NCI-H1048 (cell line): Measurements from ENCODE around the gene MITF.

ENCODE experiments used
- DNase-seq: peaks from one replicate; lab custom pipeline; 2025; lab: John Stamatoyannopoulos, UW

Gene MITF

DNA sequence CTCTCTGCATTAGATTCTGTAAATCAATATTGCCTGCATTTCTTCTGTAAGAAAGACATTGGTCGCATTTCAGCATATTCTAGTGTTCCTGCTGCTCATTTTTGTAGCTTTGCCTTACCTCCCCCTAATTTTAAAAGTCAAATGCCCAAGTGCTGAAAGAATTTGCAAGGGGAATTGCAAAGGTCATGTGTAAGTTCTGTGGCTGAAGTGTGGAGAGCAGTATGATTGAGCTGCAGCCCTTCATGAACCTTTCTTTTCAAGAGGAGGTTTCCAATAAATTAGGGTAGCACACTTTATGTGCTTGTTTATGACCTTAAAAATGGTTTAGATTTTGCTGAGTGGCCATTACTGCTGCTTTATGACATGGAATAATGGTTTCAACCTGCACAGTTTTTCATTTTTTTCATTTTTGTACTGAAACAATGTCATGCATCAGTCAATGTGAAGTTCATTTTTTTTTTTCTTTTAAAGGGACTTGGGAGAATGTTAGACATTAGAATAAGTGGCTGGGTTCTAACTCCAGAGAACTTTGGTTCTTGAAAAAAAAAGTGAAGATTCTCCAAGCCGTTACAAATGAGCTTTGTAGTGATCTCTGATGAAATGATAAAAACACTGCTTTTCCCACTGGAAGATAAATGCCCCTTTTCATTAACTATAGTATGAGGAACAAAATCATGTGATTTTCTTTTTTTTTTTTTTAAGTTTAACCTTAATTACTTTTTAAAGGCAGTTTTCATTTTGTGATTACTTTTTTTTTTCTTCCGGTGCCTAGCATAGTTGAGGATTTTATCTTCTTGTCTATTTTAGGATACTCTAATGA lies 99.6 kb downstream of the MITF start:
- no peak for DNase-seq

DNA sequence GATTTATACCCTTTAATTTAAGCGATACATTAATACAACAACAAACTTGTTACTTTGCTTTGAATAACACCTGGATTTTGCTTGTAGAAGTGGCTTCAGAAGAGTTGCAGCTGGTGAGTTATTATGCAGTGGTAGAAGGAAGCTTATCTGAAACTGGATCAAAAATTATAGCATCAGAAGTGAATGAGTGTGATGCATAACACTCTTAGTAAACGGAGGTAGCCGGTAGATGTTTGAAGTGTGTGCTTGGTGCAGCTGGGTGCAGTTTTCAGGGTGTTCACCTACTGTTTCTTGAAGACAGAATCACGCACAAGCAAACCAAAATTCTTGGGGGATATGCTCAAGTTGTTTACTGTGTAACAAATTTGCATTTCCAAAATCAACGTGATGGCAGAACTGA lies 103.1 kb downstream of the MITF start:
- DNase-seq: no peak

DNA sequence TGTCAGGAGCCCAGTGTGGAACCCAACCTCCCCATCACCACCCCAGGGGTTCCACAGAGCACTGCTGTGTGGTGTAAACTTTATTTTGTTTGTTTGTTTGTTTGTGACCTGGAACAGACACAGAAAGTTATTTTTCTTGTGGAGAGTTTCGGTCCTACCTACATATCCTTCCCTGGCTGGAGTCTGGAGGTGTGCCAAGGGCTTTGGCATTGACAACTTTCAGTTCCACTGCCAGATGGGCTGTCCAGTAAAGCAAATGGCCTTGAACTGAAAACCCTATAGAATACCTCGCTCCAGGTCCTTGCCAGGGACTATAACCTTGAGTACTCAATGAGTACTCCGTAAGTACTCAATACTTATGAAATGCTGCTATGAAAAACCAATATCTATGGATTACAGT lies 103.5 kb downstream of the MITF start:
- no peak for DNase-seq

DNA sequence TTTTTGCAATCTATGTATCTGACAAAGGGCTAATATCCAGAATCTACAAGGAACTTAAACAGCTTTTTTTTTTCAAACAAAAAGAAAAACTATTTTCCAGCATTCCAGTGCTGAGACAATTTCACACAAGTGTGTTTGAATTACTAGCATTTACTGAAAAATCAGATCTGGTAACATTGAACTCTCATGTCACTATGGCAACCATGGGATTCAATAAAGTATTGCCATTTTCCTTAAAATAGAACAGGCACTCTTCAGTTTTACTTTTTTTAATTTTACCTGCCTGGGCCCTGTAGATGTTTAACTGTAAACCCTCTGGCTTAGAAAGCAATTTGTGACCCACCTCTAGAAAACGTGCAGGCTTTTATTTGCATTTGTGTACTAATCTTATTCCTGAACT lies 105.4 kb downstream of the MITF start:
- DNase-seq: no peak

DNA sequence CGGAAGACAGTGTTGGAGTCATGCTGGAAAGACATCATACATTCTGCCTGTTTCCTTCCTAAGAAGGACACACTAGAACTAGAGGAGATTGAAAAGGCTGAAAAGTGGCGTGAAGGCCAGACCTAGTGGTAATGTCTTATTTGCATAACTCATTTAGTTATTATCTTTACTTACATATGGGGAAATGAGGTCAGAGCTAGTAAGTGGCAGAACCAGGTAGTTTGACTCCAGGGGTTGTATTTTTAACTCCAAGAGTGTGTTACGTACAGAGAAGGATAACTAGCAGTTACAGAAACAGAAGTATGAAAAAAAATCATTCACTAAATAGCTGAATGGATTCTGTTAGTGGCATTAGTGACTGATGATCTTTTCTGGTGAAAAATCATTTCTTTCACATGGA lies 108.0 kb downstream of the MITF start:
- DNase-seq: no peak

DNA sequence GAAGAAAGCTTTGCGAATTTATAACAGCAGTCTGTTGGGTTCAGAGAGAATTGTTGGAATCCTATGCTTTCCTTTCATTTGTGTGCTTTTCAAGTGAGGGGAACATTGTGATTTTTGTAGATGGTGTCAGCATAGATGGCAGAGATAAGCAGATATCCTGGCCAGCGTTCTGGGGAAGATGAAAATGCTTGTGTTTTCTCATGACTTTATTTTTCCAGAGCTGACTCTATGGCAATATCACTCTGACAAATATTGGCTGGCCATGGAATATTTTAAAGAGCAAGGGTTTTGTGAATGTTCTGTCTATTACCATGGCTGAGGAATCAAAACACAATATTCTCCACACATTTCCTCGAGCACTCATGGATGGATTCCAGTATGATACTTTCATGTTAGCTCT lies 108.8 kb downstream of the MITF start:
- DNase-seq: no peak

DNA sequence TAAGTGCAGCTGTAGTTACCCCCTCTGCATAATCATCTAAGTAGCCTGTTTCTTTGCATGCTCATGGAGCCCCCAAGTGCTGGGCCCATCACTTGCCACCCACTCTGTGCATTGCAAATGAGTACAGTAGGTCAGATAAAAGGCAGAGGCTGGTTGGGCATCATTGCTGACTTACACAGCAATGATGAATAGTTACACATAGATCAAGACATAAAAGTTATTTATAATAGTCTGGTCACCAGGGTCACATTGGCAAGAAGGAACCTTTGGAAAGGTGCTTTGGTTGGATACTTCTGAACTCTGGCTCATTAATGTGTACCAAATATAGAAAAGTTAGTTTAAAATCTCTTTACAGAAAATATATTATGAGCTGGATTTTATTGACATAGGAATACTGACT lies 111.6 kb downstream of the MITF start:
- no peak for DNase-seq

DNA sequence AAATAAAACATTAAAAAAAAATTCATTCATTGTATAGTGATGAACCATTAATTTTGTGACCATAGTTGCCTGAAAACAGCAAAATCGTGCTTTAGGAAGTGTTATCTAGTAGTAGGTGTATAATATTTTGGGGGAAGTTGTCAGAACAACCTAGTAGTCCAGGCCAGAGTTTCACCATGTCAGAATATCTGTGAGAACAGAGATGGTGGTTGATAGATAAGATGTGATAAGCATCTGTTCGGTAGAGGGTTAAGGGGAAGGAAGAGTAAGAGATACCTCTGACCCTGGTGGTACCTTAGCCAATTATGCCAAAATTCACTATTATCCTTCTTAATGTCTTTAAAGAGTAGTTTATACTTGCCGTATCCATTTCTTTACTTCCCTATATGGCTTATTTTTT lies 113.8 kb downstream of the MITF start:
- no peak for DNase-seq

DNA sequence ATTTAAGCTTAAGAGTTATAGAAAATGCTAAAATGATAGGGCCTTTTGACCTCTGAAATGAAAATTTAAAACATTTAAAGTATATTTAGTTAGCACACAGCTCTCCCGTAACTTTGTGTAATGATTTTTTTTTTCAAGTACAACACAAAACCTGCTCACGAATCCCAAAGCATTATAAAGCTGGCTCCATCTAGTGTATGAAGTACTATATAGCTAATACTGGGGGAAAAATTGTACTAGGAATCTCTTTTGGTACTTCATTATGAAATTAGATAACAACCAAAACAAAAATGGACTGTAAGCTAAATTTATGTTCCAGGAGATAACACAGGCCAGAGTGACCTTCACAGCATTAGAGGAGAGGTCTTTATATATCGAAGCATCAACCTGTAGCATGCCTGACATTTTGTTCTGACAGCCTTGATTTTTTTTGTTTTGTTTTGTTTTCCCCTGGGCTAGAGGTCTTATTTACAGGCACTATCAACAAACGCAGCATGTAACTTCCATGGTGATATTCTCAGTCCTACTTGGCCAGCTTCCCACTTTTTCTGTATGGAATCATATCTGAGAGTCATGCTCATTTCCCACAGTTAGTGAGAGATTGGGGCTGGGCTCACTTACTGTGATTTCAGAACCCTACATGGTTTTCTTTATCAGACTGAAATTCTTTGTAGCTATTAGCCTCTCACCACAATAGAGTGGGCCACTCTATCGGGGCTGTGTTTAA lies 116.3 kb downstream of the MITF start:
- DNase-seq: no peak

DNA sequence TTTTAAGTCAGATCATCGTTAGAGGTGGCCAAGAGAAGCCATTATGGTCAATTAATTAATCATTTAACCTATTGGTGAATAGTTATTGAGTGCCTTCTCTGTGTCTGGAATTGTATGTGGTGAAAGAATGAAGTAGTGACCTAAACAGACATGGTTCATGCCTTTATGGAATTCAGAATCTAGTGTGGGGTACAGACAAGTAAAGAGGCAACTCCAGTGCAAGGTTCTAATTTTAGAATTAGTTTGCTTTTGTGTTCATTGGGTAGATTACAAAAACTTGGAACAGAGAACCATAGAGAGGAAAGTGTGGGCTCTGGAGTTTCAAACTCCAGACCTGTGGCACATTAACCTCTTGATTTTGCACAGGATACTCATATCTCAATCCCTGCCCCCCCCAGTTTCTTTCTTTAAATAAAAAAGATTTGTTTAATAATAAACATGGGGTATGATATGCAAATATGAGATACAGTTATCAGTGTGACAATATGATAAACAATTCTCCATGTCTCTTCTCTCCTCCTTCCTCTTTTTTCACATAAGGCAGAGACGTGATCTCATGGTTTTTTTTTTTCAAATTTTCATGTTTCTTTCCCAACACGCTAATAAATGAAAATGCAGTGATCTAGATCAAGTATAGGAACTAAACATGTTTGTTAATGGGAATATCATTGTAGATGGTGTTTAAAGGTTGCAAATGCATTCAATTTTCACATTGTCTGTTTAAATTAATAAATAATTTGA lies 117.9 kb downstream of the MITF start:
- no peak for DNase-seq

DNA sequence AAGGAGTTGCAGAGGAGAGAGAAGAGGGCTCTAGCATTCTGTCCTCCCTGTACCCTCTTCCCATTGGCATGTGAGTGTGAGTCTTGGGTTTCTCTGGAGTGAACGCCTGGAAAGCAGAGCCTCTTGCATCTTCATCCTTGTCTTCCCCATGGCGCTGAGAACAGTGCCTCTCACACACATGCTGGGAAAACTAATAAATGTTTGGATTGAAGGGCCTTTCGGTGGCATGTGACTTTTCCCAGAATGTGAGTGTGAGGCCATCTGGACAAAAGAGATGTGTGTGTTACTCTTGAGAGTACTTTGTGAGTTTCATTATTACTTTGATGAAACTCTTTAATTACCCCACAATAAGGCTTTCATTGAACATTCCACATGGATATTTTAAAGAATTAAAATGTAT lies 122.3 kb downstream of the MITF start:
- DNase-seq: no peak

DNA sequence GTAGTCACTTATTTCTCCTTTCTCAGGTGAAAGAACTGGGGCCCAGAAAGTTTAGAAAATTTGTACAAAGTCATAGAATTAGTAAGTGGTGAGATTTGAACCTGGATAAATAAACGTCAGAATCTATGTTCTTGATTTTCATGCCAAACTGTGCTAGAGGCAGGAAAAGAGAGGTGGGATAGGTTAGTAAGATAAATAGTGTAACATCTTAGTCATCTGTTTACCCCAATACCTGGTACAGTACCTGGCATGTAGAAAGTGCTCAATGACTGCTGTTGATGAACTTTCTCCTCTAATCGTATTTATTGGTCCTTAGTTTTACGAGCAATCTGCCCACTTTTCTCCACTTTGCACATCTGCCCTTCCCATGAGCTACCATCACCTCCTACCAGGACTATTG lies 124.9 kb downstream of the MITF start:
- no peak for DNase-seq

DNA sequence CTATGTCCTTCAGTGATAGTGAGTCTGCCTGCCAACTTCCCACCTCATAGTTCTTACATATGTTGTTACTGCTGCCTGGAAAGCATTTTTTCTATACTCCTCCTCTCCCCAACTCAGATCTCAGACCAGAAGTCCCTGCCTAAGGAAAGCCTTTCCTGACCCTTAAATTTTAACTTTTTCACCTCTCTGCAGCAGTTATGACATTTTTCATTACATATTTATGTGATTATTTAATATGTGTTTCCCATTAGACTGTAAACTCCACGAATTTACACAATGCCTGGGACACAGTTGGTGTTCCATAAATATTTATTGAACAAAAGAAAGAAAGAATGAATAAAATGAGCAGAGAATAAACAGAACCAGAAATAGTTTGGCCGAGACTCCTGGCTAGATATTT lies 125.5 kb downstream of the MITF start:
- no peak for DNase-seq

DNA sequence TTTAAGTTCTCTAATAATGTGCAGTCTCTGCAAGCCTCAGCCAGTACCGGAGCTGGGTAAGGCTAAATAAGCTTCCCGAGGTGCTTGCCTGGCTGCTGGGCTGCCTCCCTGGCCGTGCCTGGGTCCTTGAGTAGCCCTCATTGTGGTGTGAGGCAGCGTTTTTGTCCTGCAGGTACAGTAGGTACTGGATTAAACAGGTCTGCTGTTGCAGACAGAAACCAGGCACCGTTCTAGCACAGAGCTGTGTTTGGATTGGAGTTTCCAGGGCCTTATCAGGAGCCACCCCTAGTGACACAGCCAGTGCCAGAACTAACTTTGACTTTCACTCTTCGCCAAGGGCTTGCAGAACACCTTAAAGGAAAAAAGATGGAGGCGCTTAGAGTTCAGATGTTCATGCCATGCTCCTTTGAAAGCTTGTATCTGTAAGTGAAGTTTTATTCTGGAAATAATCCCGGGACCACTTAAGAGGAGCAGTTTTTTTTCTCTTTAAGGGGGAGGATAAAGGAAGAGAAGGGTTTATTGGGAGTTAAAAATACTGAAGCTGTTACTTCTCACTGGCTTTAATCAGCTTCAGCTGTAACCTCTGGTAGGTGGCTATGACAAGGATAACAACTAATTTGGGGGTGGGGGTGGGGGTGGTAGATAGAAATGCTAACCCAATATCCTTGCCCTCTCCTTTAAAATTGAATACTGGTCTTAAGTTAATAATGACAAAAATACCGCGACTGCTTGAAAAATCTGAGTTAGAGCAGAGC lies 126.8 kb downstream of the MITF start:
- DNase-seq: no peak

DNA sequence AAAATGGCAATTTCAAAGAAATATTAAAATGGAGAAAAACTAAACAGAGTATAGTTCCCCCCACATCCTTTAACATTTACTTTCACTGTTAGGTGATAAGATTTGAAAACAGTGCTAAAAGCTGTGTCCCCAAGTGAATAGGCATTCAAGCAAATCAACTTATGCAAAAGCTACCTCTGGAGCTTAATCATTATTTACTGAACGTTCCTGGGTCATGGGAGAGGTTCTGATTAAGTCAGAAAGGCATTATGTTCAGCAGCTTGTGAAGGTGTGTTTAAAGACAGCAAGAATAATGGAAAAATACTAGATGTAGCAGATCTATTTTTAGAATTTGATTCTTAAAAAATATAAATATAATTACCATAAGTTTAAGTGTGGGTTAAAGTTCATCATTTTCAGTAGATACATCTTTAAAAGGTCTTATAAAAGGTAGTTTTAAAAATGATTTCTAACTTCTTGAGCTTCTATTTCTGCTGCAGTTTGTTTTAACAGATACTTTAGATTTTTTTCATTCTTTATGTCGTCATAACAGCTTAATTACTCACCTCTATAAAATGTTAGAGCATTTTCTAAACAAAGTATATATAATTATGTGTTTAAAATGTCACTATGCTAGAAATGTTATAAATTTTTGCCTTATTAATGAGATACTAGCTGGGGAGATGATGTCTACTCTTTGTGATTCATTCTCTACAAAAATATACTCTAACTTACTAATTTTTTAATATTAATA lies 127.9 kb downstream of the MITF start:
- DNase-seq: no peak

DNA sequence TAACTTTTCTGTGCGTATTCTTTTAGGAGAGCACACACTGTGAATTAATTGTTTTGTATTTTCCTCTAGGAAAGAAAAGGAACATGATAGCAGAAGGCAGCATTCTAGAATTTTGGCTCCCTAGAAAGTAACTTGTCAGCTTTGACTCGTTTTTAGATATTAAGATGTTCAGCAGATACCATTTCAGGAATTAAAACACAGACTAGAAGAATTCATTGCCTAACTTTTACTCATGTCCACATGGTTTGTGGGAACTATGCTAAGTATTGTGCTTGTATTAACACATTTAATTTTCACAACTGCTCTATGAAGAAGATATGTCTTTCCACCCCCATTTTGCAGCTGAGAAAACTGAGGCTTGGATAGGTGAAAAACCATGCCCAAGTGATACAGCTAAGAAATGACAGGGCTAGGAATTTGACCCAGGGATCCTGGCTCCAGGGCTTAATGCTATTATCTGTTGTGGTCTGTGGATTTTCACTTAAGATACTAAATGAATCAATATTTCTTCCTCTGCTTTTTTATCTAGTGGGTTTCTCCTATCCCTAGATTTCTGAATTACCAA lies 128.8 kb downstream of the MITF start:
- no peak for DNase-seq

DNA sequence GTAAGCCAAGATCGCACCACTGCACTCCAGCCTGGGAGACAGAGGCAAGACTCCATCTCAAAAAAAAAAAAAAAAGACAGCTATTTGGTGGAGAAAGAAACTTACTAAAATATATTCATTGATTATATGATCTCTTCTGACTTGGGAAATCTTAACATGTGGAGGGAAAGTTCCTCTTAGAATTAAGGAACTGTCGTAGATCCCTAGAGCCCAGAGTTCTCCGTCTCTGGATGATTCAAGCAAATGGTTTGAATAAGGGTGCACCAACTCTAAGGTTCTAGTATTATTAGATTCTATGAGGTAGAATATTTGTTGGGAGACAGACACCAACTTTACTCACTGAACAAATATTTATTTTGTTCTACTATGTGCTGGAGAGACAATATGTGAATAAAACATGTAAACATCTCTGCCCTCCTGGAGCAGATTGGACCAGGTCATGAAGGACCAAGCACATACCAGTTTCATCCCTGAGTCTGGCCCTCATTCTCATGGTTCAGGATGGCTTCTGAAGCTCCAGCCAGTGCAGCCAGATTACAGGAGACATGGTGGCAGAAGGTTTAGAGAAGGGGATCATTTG lies 129.7 kb downstream of the MITF start:
- DNase-seq: no peak

DNA sequence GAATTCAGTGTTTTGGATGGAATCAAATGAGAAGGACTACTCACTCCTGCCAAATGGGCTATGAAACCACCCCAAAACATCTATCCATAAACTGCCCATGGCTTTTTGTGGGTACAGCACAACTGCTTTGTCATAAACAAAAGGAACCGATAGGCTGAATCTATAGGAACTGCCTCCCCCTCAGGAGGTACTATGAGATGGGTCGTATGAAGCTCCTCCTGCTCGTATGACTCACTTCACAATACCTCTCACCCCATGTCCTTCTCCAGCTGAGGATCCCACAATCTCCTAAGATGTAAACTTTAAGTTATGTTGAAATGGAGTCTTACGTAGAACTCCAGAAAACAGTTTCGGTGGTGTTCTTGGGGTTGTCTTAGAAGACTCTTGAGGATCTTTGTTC lies 130.4 kb downstream of the MITF start:
- no peak for DNase-seq

DNA sequence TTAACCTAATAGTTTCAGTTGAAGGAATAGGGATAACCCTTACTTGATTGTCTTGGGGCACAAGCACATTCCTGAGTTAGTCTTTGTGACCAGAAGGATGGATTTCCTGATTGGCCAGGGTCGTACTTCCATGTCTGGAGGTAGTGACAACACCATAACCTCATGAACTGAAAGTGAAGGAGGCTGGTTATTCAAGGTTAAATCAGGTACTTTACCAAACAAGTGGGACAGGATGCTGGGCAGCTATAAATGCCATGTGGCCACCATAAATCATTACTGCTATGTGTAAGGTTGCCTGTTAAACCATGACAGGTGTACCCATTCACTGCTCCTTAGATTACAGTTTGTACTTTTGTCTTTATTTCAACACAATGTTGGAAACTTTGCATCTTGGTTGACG lies 132.0 kb downstream of the MITF start:
- DNase-seq: no peak

DNA sequence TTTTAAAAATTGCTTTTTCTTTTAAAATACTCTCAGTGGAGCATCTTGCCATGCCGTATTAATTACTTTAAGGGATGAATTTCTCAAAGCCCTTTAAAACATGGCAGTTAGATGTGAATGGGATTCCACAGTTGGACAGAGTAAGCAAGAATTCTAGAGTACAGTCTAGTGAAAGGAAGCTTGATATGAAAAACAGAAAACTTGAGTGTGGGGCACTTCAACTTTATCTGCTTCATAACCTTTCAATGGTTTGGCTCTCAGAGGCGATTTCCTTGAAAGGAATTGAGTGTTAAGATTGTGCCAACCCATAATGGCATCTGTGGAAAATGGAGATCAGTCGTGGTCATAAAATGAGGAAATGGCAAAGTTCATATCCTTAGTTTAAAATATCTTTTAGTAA lies 132.6 kb downstream of the MITF start:
- no peak for DNase-seq
